ENCODE data around the gene CNTNAP2. TPM values are rescaled to one million over a fixed set of nuclear protein-coding genes. Genes with fewer than 3 reads are reported as not detected.

CNTNAP2 gene
- total and polyA plus RNA-seq, 2 of the 13 experiments (the other 11 are each of a cell fraction or from before 2014, with no cell fraction given), result 0.40 to 0.42 TPM

- Histone ChIP-seq H3K9me3 (ENCODE audit: low read length) (peaks cover 55% of the 10 kb centered on the region), H3K27ac (ENCODE audit: extremely low read length, insufficient read depth, low read length) (no peak overlapping the region), H3K79me2 (ENCODE audit: insufficient read depth, low read length) (no peaks in the 10 kb centered on the region), H2AFZ (ENCODE audit: low read length) (no peak overlapping the region), H3K27me3 (ENCODE audit: control insufficient read depth in 1 of 2, insufficient read depth in 2 of 2, low read length in 2 of 2) (no peaks in the 10 kb centered on the region), H3K4me1 (ENCODE audit: insufficient read depth, low read length) (no peaks in the 10 kb centered on the region), H3K9ac (ENCODE audit: insufficient read depth, low read depth, low read length) (no peak overlapping the region), H3K36me3 (replicated peaks in 1 of 2; ENCODE audit: control insufficient read depth in 1 of 2, insufficient read depth in 2 of 2, low read length in 2 of 2) (no peaks in the 10 kb centered on the region), H3K4me3 (replicated peaks in 1 of 3; ENCODE audit: insufficient read depth in 1 of 3, low read depth in 2 of 3, low read length in 3 of 3) (no peak overlapping the region), H4K20me1 (ENCODE audit: insufficient read depth, low read length) (no peaks in the 10 kb centered on the region), H3K4me2 (ENCODE audit: low read depth, low read length) (no peak overlapping the region)
- intact Hi-C loops (cut with micrococcal nuclease; ENCODE audit: unreplicated experiment) (no loop called here), in situ Hi-C loops (cut with HindIII; ENCODE audit: extremely low pct_ligation_motif_present, low pct_unique_long_range_greater_than_20kb) (no loop called here)
- CTCF ChIA-PET (ENCODE audit: low intra/inter-chr PET ratio, low total read pairs), result no interaction called here
- ATAC-seq, result no peak
- no peak for DNase-seq (ENCODE audit: low spot score)
- no peak for FAIRE-seq
- POLR2A ChIA-PET, result no interaction called here
- BruUV-seq (replicated peaks), result no TSS peak
- WGBS (ENCODE audit: low lambda C conversion rate), result 6% methylated on average over 3 of the region's 3 CpGs
- TF ChIP-seq HINFP (CRISPR knock-in tag; IDR thresholded peaks at IDR 0.05; ENCODE audit: low read depth) (no peak), ARNTL (CRISPR knock-in tag; IDR thresholded peaks at IDR 0.05) (no peak), SKI (IDR thresholded peaks at IDR 0.05; ENCODE audit: partially characterized antibody) (no peak), MXI1 (IDR thresholded peaks at IDR 0.05; ENCODE audit: borderline replicate concordance, low read depth, low read length) (no peak), NKX3-1 (CRISPR knock-in tag; IDR thresholded peaks at IDR 0.05) (no peak), NR0B2 (CRISPR knock-in tag; IDR thresholded peaks at IDR 0.05) (no peak), HIC2 (CRISPR knock-in tag; IDR thresholded peaks at IDR 0.05; ENCODE audit: low read depth) (no peak), ZNF615 (CRISPR knock-in tag; IDR thresholded peaks at IDR 0.05; ENCODE audit: borderline replicate concordance) (no peak), ZNF780A (CRISPR knock-in tag; IDR thresholded peaks at IDR 0.05) (no peak), HDAC6 (IDR thresholded peaks at IDR 0.05; ENCODE audit: low read depth, low read length) (no peak), ZNF326 (CRISPR knock-in tag; IDR thresholded peaks at IDR 0.05; ENCODE audit: borderline replicate concordance) (no peak)
Observed at GRCh38 chr7:146645383-146645976, 528.9 kb downstream of the CNTNAP2 start.
